Measurements from ENCODE around the gene KRT73. TPM values are rescaled to one million over a fixed set of nuclear protein-coding genes. Genes with fewer than 3 reads are reported as not detected.

KRT73 gene
- total and polyA plus RNA-seq, 2 experiments from 2014 or later: not detected

- no peak overlapping the region for H3K27ac Mint-ChIP-seq
- H3K79me2 ChIP-seq (replicated peaks; ENCODE audit: insufficient read depth): no peaks in the 10 kb centered on the region
Observed at GRCh38 chr12:52667931-52668330, 49.6 kb upstream of the KRT73 start.

More at GRCh38 chr12:52667931-52668330, 49.6 kb upstream of the KRT73 start:
- no peak overlapping the region for H3K27ac ChIP-seq (ENCODE audit: low read depth)
- H3K4me1 ChIP-seq (ENCODE audit: insufficient read depth): no peaks in the 10 kb centered on the region
- no peak overlapping the region for H3K4me3 ChIP-seq
- Mint-ChIP-seq H3K4me3 (no peak overlapping the region), H3K27me3 (ENCODE audit: insufficient read depth, low read depth, poor library complexity) (no peaks in the 10 kb centered on the region), H3K9me3 (no peaks in the 10 kb centered on the region), H3K36me3 (ENCODE audit: low read depth) (no peaks in the 10 kb centered on the region), H3K4me1 (no peaks in the 10 kb centered on the region)
- H4K20me1 ChIP-seq (replicated peaks; ENCODE audit: insufficient read depth): no peaks in the 10 kb centered on the region
- no peaks in the 10 kb centered on the region for H3K9me2 ChIP-seq (ENCODE audit: insufficient read depth)
- DNase-seq (ENCODE audit: low spot score) (no peak), ATAC-seq (no peak)
- TF ChIP-seq POLR2AphosphoS5 (IDR thresholded peaks at IDR 0.05; ENCODE audit: low read depth): no peak
- TF ChIP-seq REST (IDR thresholded peaks at IDR 0.05; ENCODE audit: unreplicated experiment): no peak
- TF ChIP-seq ETS1 (IDR thresholded peaks at IDR 0.05): no peak
- no peak for TF ChIP-seq ZNF331 (CRISPR knock-in tag; IDR thresholded peaks at IDR 0.05; ENCODE audit: low read depth)
- TF ChIP-seq CTCF (conservative IDR thresholded peaks at IDR 0.05; ENCODE audit: low read depth in 2 of 2): no peak
- no peak for TF ChIP-seq ZNF462 (CRISPR knock-in tag; IDR thresholded peaks at IDR 0.05)
- no peak for TF ChIP-seq ZNF114 (CRISPR knock-in tag; IDR thresholded peaks at IDR 0.05)
- TF ChIP-seq JUNB (IDR thresholded peaks at IDR 0.05; ENCODE audit: unreplicated experiment): no peak
- TF ChIP-seq EZH2 (IDR thresholded peaks at IDR 0.05; ENCODE audit: low read depth, unreplicated experiment): no peak
- H3K27me3 ChIP-seq (ENCODE audit: insufficient read depth): no peaks in the 10 kb centered on the region
- H3K36me3 ChIP-seq (ENCODE audit: insufficient read depth): no peaks in the 10 kb centered on the region
- H2AFZ ChIP-seq: 0 out of 2 replicates have a peak overlapping the region, but pooled peaks have one; percentile 24
- no peak overlapping the region for H3K4me2 ChIP-seq
- H3F3A ChIP-seq (replicated peaks; ENCODE audit: low read depth): no peaks in the 10 kb centered on the region

All from GM23338 (cell line).